Astrocyte of the spinal cord (primary cell): ENCODE results near the gene TRDN.

Experiments
- DNase-seq: peaks from one replicate; pipeline ENCODE4 v3.0.0; 2011; ENCODE audit warnings: low read depth, low spot score
- H3K4me3 ChIP-seq: 2 replicates; pipeline ENCODE4 v1.5.1; 2011; ENCODE audit warnings: low read depth, mild to moderate bottlenecking, low read length, moderate library complexity
- in situ Hi-C: cut with HindIII; loops from 2 replicates; pipeline ENCODE4 v1.10.0; 2017; ENCODE audit warnings: low sequenced_read_pairs
- TF ChIP-seq, protein P1 (sequence below): IDR thresholded peaks from 2 replicates; pipeline ENCODE4 v1.5.1; 2012; ENCODE audit warnings: low read depth, mild to moderate bottlenecking, low read length, inconsistent platforms

The TRDN gene

DNA sequence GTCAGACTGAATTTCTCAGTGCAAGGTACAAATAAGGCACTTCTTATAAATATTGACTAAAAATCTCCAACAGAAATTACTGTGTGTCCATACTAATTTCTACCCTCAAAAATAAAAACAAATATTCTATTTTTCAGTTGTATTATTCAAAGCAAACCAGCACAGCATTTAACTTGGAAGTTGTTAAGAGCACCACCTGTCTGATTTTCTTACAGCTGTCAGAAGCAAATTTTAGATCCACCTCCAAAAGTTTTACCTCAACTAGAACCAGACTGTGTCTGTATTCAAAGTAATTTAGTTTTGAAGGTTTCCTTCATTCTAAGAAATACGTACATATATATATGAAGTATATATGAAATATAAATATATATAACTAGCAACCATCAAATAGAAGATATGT lies 1.2 kb downstream of the TRDN start:
- TF ChIP-seq, protein P1, sequence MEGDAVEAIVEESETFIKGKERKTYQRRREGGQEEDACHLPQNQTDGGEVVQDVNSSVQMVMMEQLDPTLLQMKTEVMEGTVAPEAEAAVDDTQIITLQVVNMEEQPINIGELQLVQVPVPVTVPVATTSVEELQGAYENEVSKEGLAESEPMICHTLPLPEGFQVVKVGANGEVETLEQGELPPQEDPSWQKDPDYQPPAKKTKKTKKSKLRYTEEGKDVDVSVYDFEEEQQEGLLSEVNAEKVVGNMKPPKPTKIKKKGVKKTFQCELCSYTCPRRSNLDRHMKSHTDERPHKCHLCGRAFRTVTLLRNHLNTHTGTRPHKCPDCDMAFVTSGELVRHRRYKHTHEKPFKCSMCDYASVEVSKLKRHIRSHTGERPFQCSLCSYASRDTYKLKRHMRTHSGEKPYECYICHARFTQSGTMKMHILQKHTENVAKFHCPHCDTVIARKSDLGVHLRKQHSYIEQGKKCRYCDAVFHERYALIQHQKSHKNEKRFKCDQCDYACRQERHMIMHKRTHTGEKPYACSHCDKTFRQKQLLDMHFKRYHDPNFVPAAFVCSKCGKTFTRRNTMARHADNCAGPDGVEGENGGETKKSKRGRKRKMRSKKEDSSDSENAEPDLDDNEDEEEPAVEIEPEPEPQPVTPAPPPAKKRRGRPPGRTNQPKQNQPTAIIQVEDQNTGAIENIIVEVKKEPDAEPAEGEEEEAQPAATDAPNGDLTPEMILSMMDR: no peak
- DNase-seq: no peak
- in situ Hi-C loops: no loop called here
- no peak overlapping the region for H3K4me3 ChIP-seq

DNA sequence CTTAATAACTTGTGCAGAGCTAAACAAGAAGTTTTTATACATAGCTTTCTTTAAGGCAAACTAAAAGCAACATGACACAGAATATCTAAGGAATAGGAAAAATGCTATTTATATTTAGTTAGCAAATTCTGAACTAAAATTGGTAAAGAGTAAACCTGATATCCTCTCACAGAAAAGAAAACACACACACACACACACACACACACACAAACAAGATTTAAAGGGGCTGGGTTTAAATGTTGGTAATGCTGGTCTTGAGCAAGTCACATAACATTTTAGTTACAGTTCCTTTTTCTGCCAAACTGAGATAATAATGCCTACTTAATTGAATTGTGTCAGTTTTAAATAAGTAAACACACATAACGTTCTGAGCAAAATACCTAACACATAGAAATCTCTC lies 1.6 kb downstream of the TRDN start:
- in situ Hi-C loops: no loop called here
- TF ChIP-seq, protein P1: no peak
- DNase-seq: no peak
- no peak overlapping the region for H3K4me3 ChIP-seq

DNA sequence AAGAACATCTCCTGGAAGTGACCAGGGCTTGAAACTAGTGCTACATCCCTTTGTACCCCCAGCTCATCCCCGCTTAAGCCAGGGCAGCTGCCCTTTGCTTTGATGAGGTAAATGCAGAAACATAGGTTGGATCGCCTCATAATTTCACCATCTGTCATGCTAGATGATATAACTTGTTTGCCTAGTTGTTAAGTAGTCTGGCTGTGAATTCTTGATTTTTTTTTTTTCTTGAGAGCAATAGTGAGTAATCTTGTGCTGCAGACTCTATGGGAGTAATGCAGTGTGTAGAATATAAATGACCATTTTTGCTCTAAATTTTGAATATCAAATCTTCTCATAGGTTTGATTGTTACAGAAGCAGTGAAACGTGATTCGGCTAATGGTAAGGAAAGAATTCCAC lies 4.1 kb downstream of the TRDN start:
- DNase-seq: no peak
- in situ Hi-C loops: no loop called here
- H3K4me3 ChIP-seq: no peak overlapping the region
- TF ChIP-seq, protein P1: no peak

DNA sequence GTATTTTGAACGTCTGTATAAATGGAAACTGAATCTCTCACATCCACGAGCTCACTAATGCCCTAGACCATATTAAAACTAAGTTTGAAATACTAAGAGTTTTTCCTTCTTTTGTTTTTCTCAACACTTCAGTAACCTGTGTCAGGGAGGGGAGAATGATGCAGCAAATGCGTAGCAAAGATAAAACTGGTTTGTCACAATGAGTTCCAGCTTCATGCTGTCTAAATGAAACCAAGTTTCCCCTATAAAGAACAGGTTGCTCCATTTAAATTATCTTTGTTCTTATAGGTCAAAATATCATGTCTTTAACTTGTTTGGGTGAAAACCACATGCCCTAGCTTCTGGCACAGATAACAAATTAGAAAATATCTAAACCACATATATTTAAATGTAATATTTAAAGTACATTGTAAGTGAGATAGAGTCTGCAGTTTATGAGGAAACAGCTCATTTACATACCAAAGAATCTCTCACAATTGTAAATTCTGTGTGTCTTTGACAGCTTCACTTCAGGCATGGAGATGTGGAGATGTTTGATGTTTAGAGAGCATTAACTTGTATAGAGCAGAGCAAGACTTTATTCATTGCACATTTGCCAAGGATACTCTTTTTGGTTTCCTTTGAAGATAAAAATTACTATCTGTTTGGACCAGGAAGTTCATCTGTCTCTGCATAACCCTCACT lies 7.3 kb downstream of the TRDN start:
- H3K4me3 ChIP-seq: no peak overlapping the region
- in situ Hi-C loops: no loop called here
- TF ChIP-seq, protein P1: no peak
- DNase-seq: no peak

DNA sequence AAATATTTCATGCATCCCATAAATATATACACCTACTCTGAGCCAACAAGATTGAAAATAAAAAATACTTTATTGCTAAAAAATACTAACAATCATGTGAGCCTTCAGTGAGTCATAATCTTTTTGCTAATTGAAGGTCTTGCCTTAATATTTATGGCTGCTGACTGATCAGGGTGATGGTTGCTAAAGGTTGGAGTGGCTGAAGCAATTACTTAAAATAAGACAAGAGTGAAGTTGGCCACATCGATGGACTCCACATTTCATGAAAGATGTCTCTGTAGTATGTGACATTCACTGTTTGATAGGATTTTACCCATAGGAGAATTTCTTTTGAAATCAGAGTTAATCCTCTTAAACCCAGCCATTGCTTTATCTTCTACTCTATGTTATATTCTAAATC lies 11.1 kb downstream of the TRDN start:
- in situ Hi-C loops: no loop called here
- H3K4me3 ChIP-seq: no peak overlapping the region
- TF ChIP-seq, protein P1: no peak
- no peak for DNase-seq

DNA sequence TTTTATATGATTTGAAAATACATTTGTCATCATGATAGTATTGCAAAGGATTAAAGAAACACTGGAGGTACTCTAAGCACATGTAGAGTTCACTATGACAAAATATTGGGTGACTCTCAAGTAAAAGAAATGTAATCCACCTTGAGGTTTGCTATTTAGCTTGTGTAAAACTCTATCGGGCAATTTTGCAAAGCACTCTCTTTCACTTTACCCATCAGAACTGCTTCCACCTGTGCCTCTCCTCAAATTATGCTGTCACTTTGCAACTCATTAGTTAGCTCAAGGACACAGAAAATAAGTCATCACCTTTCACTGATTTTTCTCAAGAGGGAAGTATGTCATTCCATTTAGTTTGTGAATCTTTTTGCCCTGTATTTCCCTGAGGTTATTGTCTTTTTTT lies 14.0 kb downstream of the TRDN start:
- no peak for DNase-seq
- in situ Hi-C loops: no loop called here
- no peak overlapping the region for H3K4me3 ChIP-seq
- TF ChIP-seq, protein P1: no peak

DNA sequence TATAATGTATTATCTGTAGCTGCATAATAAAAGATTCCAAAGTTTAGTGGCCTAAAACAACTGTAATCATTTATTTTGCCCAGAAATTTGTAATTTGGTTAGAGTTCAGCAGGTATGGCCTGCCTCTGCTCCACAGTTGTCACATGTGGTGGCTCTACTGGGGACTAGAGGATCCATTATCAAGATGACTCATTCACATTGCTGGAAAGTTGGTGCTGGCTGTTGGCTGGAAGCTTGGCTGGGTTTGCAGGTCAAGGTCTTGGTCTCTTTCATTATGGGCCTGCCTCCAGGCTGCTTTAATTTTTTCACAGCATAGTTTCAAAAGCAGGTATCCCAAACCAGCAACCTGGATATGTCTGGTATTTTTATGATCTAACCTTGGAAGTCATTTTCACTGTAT lies 17.6 kb downstream of the TRDN start:
- in situ Hi-C loops: no loop called here
- TF ChIP-seq, protein P1: no peak
- H3K4me3 ChIP-seq: no peak overlapping the region
- no peak for DNase-seq
